H1 (cell line): ENCODE results near the gene FAM13C. TPM values are rescaled to one million over a fixed set of nuclear protein-coding genes. Genes with fewer than 3 reads are reported as not detected.

Experiments used
- CHD7 ChIP-seq: fragments of 300-600 bp; sonication (generic); IDR thresholded peaks from 2 replicates; pipeline ENCODE4 v1.7.1; 2012; ENCODE audit warnings: low read length, moderate library complexity, mild to moderate bottlenecking, inconsistent platforms; ENCODE audit not compliant: insufficient replicate concordance
- POLR2AphosphoS5 ChIP-seq: IDR thresholded peaks from 2 replicates; pipeline ENCODE4 v1.6.1; 2011; ENCODE audit warnings: low read depth, low read length
- SUZ12 ChIP-seq: fragments of 200-600 bp; sonication (generic); IDR thresholded peaks from 2 replicates; pipeline ENCODE4 v1.6.1; 2012; ENCODE audit warnings: mild to moderate bottlenecking, inconsistent platforms, low read length, moderate library complexity, mixed read lengths
- TCF12 ChIP-seq: IDR thresholded peaks from 2 replicates; pipeline ENCODE4 v1.6.1; 2011; ENCODE audit warnings: low read depth, mild to moderate bottlenecking, low read length
- USF2 ChIP-seq: IDR thresholded peaks from 2 replicates; pipeline ENCODE4 v1.6.1; 2011; ENCODE audit warnings: low read length, improper control_type of control experiment
- polyA plus RNA-seq, 7 experiments: library from polyadenylated mRNA; depleted of rRNA in 3 of 7; stranded (reverse) in 5 of 7; unstranded in 2 of 7; fragments of >200 nt in 5 of 7; fragments of 200-250 nt in 2 of 7; gene quantifications; 1 replicate in 5 of 7; 2 replicates in 1 of 7; 4 replicates in 1 of 7; pipeline versions ENCODE4 v1.2.1 to v1.2.3, GENCODE V29; 2011 to 2013; ENCODE audit warnings: missing spikeins in 2 of 7, mixed read lengths in 2 of 7
- total RNA-seq: library from RNA; stranded (reverse); fragmentation: NEBNext Ultra II Directional; extraction: Animal tissue kit (Norgen Biotek cat#: 25700); gene quantifications from 2 replicates; pipeline ENCODE4 v1.2.1, GENCODE V29; 2021
- TF ChIP-seq, protein P1 (sequence below), 3 experiments: IDR thresholded peaks; 1 replicate in 2 of 3; 2 replicates in 1 of 3; pipeline versions ENCODE4 v1.5.1 to v1.6.1; 2011; ENCODE audit warnings: low read length in 3 of 3, mild to moderate bottlenecking in 3 of 3, inconsistent platforms in 2 of 3, low read depth in 1 of 3, moderate library complexity in 1 of 3; ENCODE audit not compliant: insufficient read depth in 1 of 3; ENCODE audit errors: control extremely low read depth in 1 of 3
- TF ChIP-seq, protein P2 (sequence below): IDR thresholded peaks from 2 replicates; pipeline ENCODE4 v1.6.1; 2011; ENCODE audit warnings: low read depth, mild to moderate bottlenecking, low read length; ENCODE audit not compliant: insufficient read depth

The FAM13C gene
- total and polyA plus RNA-seq, 2 of the 8 experiments (the other 6 are each of a cell fraction or from before 2014, with no cell fraction given) = 0.56 to 0.62 TPM

DNA sequence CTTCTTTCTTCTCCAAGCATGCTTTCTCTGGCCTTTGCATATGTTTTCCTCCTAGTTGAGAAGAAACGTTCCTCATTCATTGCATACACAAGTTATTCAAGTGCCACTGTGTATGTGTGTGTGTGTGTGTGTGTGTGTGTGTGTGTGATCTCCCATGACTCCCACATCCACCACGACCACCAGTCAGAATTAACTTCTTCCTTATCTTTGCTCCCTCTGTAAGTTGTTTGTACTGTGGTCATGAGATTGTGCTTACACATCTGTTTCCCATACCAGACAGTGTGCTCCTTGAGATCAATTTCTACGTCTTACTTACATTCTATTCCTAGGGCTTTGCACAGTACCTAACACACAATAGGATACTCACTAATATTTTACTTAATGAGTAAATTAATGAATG, 22.4 kb upstream of the FAM13C start (continued):
- TF ChIP-seq CHD7 (no peak), TCF12 (no peak), POLR2AphosphoS5 (no peak), SUZ12 (no peak), USF2 (no peak)
- TF ChIP-seq, protein P1, sequence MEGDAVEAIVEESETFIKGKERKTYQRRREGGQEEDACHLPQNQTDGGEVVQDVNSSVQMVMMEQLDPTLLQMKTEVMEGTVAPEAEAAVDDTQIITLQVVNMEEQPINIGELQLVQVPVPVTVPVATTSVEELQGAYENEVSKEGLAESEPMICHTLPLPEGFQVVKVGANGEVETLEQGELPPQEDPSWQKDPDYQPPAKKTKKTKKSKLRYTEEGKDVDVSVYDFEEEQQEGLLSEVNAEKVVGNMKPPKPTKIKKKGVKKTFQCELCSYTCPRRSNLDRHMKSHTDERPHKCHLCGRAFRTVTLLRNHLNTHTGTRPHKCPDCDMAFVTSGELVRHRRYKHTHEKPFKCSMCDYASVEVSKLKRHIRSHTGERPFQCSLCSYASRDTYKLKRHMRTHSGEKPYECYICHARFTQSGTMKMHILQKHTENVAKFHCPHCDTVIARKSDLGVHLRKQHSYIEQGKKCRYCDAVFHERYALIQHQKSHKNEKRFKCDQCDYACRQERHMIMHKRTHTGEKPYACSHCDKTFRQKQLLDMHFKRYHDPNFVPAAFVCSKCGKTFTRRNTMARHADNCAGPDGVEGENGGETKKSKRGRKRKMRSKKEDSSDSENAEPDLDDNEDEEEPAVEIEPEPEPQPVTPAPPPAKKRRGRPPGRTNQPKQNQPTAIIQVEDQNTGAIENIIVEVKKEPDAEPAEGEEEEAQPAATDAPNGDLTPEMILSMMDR (IDR thresholded peaks at IDR 0.05; ENCODE audit: control extremely low read depth in 1 of 3, insufficient read depth in 1 of 3, low read depth in 1 of 3, low read length in 3 of 3) = no peak
- TF ChIP-seq, protein P2, sequence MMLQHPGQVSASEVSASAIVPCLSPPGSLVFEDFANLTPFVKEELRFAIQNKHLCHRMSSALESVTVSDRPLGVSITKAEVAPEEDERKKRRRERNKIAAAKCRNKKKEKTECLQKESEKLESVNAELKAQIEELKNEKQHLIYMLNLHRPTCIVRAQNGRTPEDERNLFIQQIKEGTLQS = no peak
